DMS 273 treated with DMSO at 0.1 percent for 48 hours (cell line): ENCODE results near the gene TMEM198.

ENCODE experiments used
- DNase-seq: peaks from one replicate; lab custom pipeline; 2025; lab: John Stamatoyannopoulos, UW

TMEM198 gene

DNA sequence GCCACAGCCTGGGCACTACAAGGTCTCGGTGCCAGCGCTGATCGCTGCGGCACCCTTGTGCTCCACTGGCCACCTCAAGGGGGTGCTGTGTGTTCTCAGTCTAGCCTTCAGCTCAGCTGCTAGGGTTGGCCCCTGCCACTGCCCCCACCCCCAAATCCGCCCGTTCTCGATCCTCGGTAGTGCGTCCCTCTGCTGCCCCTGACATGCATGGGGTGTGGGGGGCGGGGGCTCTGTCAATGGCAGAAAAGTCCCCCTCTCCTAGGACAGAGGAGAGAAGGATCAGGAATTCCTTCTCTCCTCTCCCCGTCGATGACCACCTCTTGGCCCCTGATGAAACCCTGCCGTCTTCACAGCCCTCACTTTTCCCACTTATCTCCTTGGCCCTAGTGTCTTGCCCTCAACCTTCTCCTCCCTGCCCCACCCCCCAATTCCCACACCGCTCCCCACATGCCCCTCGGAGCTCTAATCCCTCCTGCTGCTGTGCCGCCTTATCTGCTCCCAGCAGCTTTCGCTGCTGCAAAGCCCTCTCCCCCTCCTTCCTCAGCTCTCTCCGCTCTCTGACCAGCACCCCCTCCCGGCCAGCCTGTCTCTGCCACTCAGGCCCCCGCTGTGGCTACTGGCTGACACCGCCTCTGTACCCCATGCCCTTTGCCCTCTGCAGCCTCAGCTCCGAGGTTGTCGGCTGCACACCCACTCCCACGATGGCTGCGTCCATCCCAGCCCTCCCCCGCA, 33.9 kb upstream of the TMEM198 start:
- peak; percentile 76 for DNase-seq

DNA sequence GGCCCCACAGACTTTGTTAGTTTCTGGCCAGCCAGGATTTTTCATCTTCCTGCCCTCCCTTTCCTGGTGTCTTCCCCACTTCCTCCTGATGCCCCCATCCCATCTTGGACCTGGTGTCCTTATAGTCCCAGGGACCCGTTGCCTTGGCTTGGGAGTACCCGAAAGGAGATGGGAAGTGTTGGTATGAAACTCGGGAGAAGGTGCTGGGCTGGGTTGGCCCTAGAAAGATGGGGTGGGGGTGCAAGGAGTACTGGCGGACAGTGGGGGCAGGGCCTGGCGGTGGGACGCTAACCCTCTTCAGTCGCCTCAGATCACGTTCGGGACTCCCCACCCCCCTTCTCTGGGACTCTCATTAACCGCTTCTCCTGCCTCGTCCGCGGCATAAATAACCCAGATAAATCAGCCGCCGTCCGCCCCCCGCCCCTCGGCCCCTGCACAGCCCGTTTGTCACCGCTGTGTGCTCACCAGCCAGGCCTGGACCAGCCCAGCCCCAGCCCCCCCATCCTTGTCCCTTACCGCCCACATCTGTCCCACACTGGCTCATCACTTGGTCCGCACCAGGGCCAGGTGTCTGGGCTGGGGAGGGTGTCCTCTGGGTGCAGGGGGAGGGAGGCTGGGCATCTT, 33.2 kb upstream of the TMEM198 start:
- no peak for DNase-seq

DNA sequence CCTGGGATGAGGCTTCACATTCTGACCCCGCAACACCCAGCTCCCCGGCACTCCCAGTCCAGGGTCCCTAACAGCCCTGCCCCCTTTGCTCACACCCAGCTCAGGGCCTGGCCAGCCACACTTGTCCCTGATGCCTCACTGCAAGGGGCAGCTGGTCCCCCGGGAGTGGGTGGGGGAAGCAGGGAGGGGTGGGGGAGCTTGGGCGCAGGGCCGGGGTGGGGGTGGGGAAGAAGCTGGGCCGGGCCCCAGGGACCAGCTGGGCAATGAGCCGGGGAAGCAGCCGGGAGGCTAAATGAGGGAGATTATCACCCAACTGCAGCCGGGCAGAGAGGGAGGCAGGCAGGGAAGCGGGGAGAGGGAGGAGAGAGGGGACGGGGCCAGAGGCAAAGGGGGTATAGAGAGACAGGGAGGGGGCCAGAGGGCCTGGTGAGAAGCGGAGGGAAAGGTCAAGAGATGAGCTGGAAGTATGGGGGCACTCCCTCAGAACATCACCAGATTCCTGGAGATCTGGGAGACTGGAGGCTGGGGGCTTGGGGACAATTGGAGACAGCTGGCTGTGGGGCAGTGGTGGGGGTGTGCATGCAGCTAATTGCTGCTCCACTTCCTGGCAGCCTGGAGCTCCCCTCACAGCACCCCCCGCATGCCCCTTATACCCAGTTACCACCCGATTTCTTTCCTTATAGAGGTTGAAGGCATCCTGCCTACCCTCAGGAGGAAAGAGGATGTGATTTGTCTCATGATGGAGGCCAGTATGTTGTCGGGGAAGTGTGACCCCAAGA, 32.1 kb upstream of the TMEM198 start:
- peak; percentile 53 for DNase-seq

DNA sequence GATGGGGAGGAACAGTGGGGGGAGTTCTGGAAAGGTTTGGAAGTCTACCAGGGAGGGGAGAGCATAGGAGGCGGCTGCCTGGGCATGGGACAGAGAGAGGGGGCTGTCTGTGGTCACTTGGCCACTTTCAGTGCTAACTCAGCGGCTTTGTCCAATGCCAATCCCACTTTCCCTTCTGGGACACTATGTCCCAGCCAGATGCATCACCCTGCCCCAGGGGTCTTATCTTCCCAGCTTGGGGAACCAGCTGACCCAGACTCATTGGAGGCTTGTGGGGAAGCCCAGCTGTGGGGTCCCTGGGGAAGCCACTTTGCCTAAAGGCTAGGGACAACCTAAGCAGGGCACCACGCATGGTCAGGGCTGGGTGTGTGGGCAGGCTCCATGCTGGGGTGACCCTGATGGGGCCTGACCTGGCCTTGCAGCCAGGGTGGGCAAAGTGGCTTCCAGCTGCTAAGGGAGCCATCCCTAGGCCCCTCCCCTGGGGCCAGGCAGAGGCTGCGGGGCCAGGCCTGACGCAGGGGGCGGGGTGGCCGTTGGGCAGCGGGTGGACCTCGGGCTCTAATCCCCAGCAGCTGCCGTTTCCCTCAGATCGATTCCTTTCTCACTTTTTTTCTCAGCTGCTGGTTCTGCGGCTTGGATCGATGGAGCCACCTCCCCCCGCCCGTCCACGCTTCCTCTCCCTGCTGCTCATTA, 31.2 kb upstream of the TMEM198 start:
- no peak for DNase-seq

DNA sequence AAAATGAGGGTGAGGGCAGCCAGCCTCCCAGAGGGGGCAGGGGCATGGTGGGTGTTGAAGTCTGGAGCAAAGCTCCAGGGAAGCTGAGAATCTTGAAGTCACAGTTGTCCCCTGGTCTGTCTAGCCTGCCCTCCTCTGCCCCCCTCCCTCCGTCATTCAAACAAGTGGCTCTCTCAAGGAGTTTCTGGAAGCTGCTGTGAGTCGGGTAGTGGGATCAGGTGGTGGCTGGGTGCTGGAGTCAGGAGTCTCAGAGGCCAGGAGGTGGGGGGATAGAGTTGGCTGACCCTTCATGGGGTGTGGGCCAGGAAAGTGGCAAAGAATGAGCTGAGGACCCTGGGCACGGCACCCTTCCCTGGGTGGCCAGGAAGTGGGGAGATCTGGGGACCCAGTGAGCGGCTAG, 30.0 kb upstream of the TMEM198 start:
- DNase-seq = no peak

DNA sequence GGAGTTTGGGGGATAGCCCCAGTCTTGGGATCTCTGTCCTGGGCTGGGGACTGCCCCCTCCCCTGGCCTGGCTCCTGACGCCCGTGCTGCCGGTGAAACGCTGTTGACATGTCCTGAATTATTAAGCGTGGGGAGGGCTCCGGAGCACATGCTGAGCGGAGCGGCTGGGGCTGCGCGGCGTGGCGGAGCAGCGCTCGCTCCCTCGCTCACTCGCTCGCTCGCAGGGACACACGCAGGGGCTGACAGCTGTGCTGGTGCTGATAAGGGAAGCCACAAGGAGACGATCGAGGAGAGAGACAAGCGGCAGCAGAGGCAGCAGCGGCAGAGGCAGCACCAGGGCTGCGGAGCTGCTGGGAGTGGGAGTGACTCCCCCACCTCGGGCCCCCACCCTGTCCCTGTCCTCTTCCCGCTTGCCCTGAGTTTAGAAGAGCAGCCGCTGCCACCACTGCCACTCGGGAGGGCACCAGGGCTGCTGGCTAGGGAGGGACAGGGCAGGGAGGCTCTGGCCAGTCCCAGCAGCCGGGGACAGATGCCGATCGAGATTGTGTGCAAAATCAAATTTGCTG, 29.5 kb upstream of the TMEM198 start, which contains the start of gene ASIC4:
TSS of gene ASIC4 (plus strand) at position 287 of the 566 bp plus-strand sequence. CDS start at position 530, 243 bp downstream.
- DNase-seq = peak; percentile 56

DNA sequence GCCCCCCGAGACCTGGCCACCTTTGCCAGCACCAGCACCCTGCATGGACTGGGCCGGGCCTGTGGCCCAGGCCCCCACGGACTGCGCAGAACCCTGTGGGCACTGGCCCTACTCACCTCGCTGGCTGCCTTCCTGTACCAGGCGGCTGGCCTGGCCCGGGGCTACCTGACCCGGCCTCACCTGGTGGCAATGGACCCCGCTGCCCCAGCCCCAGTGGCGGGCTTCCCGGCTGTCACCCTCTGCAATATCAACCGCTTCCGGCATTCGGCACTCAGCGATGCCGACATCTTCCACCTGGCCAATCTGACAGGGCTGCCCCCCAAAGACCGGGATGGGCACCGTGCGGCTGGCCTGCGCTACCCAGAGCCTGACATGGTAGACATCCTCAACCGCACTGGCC, 29.0 kb upstream of the TMEM198 start:
- no peak for DNase-seq

DNA sequence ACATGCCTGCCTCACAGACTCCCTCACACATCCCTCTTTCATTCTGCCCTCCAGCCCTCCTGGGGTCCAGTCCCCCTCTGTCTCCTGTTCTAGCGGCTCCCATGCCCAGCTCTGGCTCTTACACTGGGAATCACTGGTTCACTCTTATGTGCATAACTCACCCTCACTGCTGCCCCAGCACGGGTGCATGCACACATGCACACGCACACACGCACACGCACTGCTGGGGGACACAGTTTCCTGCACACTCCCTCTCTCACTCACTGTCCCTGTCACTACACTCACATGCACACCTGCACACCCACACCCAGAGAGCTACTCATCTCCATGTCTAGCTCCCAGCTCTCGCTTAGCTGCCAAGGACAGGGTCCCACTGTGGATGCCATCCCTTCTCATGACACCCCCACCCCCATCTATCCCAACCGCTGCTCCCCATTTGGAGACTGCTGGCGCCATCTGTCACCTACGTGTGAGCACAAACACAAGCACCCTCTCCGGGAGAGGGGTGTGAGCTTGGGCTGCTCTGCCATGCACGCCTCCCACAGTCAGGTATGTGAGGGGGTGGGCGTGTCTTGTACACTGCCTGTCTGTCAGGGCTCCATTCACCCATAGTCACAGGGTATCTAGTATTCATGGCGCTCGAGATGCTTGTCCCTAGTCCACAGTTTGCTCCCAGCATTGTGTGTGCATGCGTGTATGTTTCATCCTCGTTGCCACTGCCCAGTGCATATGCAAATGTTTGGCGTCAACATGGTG, 27.8 kb upstream of the TMEM198 start:
- DNase-seq = no peak

DNA sequence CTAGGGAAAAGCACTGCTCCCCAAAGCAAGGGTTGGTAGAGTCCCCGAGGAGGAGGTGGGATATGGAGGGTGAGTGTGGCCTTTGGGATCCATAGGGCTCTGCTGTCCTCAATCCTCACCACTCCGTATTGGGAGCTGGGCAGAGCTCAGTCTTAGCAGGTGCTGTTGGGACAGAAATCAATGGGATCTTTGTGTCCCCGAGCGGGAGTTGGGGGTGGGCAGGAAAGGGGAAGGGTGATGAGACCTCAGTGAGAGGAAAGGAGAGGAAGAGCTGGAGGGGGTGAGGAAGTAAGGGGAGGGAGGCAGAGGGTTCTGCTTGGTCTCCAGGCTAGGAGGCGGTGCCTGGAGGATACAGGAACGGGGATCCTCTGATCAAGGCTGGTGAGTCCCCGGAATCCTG, 26.9 kb upstream of the TMEM198 start:
- DNase-seq = no peak

DNA sequence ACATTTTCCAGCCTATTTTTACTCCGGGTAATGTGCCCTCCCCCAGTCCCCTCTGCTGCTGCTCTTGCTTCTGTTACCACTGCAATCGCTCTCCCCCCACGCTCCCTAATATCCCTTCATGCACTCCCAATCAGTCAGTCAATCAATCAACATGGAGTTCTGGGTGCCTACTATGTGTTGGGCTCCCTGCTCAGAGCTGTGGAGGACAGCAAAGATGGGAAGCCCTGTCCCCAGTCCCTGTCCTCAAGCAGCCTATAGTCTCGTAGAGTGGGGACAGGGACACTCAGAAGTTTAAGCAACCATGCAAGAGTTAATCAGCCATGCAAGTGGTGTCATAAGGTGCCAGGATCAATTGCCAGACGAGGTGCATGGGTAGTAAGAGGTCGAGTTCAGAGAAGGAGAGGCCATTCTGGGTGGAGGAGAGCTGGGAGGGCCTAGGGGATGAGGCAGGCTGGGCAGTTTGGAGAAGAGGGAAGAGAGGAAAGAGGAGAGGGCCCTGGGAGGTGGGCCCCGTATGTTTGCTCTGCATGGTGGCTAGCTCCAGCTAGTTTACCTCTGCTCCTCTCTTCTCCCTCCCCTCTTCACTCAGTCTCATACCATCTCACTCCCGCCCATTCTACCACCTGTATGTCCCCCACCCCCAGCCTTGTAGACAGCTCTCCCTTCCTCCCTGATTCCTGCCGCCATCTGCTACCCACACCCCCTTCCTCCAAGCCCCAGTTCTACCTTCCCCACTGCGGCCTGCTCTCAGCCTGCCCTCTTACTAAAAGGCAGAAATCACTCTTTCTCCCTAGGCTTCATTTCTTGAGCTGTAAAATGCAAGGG, 25.7 kb upstream of the TMEM198 start:
- peak; percentile 44 for DNase-seq

DNA sequence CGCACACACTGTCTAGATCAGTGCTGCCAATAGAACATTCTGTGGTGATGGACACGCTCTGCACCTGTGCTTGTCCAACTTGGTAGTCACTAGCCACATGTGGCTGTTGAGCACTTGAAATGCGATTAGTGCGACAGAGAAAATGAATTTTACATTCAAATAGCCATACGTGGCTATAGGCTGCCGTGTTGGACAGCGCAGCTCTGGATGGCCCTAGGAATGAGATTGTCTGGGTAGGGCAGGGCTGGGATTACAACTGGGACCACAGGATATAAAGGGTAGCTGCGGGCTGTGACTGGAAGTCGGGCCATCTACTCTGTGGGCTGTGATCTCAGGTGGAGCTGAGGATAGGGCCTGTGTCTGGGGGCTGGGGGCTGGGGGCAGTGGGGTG, 24.3 kb upstream of the TMEM198 start:
- no peak for DNase-seq

DNA sequence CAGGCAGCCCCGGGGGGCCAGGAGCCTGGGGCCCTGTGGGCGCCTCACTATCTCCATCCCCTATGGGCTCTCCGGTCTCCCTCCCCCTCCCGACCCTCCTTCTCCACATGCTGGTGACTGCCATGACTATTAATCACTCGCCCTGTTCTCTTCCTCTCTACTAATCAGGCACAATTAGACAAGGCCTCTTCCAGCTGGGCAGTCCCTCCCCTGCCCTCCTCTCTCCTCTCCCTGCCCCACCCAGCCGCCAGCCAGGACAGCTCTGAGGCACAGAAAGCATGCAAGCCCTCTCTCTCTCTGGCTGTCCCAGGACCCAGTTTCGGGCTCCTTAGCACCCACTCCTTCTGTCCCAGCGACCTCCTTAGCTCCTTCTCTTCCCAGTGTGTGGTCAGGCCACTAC, 23.7 kb upstream of the TMEM198 start:
- DNase-seq = no peak

DNA sequence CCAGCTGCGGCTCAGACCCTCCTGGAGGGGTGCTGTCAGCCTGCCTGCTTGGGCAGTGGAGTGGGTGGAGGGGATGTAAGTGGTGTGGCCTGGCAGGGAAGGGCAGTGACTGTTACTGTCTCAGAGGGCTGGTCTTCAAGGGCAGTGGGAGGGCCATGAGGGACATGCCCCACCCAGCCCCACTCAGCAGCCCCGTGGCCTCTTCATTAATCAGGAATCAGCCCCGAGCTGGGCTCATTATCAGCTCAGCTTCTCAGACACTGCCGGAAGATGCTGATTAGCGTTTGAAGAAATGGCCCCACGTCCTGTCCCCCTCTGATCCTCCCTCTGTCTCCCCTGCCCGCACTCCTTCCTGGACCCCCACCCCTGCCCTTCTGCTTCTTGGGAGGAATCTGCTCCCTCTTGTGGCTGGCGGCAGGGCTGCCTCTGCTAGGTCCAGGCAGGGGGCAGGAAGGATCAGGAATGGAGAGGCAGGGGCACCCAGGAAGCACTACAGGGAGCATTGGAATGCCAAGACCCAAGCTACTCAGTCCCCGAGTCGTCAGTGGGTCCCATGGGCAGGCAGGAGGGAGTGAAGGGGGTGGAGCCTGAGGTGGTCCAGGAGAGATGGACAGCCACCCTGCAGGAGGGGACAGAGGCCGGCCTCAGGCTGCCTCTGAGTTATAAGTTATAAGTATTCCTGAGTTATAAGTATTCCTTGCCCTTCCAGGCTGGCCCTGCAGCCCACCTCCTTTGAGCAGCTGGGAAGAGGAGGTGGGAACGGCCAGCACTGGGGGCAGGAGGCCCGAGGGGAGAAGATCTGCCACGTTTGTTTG, 22.6 kb upstream of the TMEM198 start:
- no peak for DNase-seq

DNA sequence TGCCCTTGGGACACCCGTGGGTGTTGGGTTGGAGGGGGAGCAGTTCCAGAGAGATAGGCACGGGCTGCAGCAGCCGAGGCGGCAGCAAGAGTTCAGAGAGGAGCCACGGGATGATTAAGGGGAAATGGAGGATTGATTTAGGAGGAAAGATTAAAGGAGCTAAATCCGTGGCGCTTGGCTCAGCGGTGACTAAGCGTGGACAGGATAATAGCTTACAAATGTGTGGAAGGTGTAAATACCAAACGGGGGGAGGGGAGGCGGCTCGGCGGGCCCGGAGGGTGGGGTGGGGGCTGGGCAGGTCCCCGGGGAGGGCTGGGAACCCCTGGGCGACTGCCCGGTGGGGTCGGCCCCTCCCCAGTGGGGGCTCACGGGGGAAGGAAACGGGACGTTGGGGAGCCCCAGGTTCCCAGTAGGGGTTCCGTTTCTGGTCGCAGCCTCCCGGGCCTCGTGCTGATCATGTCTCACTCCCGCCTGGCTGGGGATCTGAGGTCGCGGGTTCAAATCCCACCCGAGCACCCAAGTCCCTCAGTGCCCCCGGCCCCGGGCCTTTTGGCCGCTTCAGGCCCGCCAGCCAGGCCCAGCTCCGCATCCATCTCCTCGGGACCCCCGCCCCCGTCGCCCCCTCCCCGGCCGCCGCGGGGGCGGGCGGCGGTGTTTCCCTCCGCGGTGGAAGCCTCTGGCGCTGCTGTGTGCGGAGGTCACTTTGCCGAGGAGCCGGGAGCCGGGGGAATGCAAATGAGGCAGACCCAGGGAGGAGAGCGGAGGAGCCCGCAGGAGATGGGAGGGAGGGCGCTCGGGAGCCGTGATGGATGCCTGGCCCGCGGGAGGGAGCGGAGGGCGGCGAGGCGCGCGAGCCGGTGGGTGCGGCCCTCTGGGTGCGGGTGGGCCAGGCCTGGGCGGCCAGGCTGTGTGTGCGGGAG, 21.5 kb upstream of the TMEM198 start:
- no peak for DNase-seq

DNA sequence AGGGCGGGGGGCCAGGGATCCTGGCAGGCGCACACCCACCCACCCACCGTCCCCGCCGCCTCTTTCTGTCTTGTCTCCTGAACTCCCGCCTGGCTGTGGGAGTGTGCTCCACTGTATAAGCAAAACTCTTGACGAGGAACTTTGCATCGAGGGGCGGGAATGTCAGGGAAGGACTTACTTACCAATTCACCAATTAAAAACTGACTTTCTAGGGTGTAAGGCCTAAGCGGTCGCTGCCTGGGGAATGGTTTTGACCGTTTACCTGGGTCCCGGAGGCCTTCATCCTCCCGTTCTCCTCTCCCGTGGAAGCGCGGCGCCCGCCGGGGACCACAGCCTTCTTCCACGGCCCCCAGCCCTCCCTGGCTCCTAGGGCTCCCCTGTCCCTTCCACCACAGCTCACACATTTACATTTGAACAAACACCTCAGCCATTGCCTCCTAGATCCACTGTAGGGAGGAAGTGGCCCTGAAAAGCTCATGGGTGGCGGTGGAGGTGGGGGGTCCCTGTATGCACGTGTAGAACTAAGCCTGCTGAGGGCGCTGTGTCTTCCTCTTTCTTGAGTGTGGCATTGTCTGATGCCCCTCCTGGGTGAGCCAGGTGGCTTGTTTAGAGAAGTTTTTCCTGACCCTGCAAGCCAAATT, 20.7 kb upstream of the TMEM198 start:
- DNase-seq = no peak

DNA sequence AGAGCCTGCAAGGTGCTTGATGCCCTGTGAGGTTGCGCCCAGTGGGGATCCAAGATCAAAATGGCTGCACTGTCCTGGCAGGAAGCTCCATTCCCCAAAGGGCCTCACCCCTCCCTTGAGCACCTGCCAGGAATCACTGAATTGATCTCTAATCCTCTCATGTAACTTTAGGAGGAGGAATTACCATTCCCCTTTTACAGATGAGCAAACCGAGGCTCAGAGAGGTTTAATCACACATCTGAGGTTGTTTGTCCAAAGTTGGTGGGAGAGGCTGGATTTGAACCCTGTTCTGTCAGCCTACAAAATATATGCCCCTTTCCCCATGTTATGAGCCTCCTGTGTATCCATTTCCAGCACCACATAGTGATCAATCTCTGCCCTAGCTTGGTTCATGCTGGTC, 19.0 kb upstream of the TMEM198 start:
- no peak for DNase-seq

DNA sequence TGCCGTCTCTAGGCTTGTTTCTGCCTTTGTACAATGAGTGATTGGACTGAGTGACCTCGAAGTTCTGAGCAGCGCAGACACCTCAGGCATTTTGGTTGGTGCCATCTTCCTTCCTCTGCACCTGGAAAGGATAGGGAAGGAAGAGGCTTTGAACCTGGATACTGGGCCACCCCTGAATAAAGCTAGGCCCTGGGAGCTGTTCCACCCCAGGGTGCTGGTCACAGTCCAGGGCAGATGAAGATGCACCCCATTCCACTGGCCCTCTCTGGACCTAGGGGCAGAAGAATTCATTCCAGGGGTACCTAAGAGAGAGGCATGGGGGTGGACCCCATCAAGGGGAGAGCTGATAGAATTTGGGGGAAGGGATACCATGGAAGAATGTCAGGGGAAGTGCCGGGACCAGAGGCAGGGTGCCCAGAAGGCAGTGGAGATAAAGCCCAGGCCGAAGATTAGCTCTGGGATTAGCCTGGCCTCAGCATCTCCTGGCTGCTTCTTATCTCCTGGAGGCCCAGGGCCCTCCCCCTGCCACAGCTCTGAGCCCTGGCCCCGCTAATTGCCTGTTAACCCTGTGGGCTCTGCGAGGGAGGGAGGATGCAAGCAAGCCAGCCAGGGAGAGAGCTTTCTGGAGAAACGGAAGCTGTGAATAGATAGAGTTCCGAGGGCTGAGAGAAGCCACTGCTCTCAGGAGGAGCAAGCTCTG, 18.1 kb upstream of the TMEM198 start:
- DNase-seq = no peak
